Osteoblast (primary cell): ENCODE measurements around the gene PDCD1LG2. TPM values are rescaled to one million over a fixed set of nuclear protein-coding genes. Genes with fewer than 3 reads are reported as not detected.
A peak's percentile ranks its signal among the peaks of the same experiment; 100 is the strongest.

Experiments used
- DNase-seq: peaks from one replicate; pipeline ENCODE4 v3.0.0; 2011; ENCODE audit warnings: low spot score, mixed read lengths; ENCODE audit not compliant: insufficient read length; ENCODE audit errors: missing footprints
- H2AFZ ChIP-seq: 2 replicates; pipeline ENCODE4 v1.6.0; 2011; ENCODE audit warnings: mild to moderate bottlenecking, low read length
- H3K27ac ChIP-seq: 2 replicates; pipeline ENCODE4 v1.5.1; 2011; ENCODE audit warnings: mild to moderate bottlenecking, low read depth, low read length, moderate library complexity
- H3K27me3 ChIP-seq: 2 replicates; pipeline ENCODE4 v1.6.0; 2012; ENCODE audit warnings: mild to moderate bottlenecking, control low read depth, inconsistent platforms, low read length, moderate library complexity; ENCODE audit not compliant: insufficient read depth
- H3K36me3 ChIP-seq: 2 replicates; pipeline ENCODE4 v1.5.1; 2011; ENCODE audit warnings: mild to moderate bottlenecking, low read length, control low read depth, moderate library complexity; ENCODE audit not compliant: insufficient read depth
- H3K4me1 ChIP-seq: 2 replicates; pipeline ENCODE4 v1.5.1; 2011; ENCODE audit warnings: mild to moderate bottlenecking, low read length, control low read depth, moderate library complexity; ENCODE audit not compliant: insufficient read depth
- H3K4me2 ChIP-seq: 2 replicates; pipeline ENCODE4 v1.6.0; 2011; ENCODE audit warnings: mild to moderate bottlenecking, low read length; ENCODE audit not compliant: insufficient read depth
- H3K4me3 ChIP-seq: fragments of 200-600 bp; sonication (generic); 3 replicates; pipeline ENCODE4 v1.5.1; 2012; ENCODE audit warnings: mild to moderate bottlenecking, low read length, inconsistent platforms; ENCODE audit not compliant: insufficient read depth
- H3K79me2 ChIP-seq: 2 replicates; pipeline ENCODE4 v1.6.0; 2012; ENCODE audit warnings: mild to moderate bottlenecking, low read length, control low read depth, inconsistent platforms; ENCODE audit not compliant: insufficient read depth
- H3K9me3 ChIP-seq: 2 replicates; pipeline ENCODE4 v1.5.1; 2011; ENCODE audit warnings: low read depth, low read length, control low read depth
- H4K20me1 ChIP-seq: 2 replicates; pipeline ENCODE4 v1.6.0; 2012; ENCODE audit warnings: mild to moderate bottlenecking, low read length, control low read depth; ENCODE audit not compliant: insufficient read depth
- total RNA-seq: library from RNA; depleted of rRNA; stranded (reverse); fragments of >200 nt; gene quantifications from 2 replicates; pipeline ENCODE4 v1.2.3, GENCODE V29; 2012
- TF ChIP-seq, protein P1 (sequence below): IDR thresholded peaks from 2 replicates; pipeline ENCODE4 v1.5.1; 2011; ENCODE audit warnings: mild to moderate bottlenecking, low read depth, low read length, moderate library complexity; ENCODE audit errors: extremely low read depth

Gene PDCD1LG2
- total RNA-seq, 1 donor = 4.7 TPM

DNA sequence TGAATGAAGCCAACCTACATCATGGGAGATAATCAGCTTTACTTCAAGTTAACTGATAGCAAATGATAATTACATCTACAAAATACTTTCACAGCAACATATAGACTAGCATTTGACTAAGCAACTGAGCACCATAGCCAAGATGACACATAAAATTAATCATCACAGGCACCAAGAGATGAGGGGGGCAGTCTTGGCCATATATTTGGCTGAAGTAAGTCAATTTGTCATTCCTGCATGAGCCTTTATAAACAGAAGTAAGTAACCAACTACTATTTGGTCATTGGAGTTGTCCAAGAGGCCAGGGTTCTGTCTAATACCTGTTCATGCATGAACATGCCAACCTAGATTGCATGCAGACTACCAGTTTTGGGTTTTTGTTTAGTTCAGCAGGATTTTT lies 53.6 kb downstream of the PDCD1LG2 start:
- Histone ChIP-seq H3K36me3 (peaks cover 13% of the 10 kb centered on the region), H3K4me1 (peaks cover 13% of the 10 kb centered on the region), H3K9me3 (no peaks in the 10 kb centered on the region), H3K4me3 (no peak overlapping the region), H3K27ac (peak overlapping the region; percentile 21), H4K20me1 (no peaks in the 10 kb centered on the region), H2AFZ (no peak overlapping the region), H3K4me2 (no peak overlapping the region), H3K27me3 (no peaks in the 10 kb centered on the region), H3K79me2 (no peaks in the 10 kb centered on the region)
- peak; percentile 71 for DNase-seq
- TF ChIP-seq, protein P1, sequence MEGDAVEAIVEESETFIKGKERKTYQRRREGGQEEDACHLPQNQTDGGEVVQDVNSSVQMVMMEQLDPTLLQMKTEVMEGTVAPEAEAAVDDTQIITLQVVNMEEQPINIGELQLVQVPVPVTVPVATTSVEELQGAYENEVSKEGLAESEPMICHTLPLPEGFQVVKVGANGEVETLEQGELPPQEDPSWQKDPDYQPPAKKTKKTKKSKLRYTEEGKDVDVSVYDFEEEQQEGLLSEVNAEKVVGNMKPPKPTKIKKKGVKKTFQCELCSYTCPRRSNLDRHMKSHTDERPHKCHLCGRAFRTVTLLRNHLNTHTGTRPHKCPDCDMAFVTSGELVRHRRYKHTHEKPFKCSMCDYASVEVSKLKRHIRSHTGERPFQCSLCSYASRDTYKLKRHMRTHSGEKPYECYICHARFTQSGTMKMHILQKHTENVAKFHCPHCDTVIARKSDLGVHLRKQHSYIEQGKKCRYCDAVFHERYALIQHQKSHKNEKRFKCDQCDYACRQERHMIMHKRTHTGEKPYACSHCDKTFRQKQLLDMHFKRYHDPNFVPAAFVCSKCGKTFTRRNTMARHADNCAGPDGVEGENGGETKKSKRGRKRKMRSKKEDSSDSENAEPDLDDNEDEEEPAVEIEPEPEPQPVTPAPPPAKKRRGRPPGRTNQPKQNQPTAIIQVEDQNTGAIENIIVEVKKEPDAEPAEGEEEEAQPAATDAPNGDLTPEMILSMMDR = no peak

DNA sequence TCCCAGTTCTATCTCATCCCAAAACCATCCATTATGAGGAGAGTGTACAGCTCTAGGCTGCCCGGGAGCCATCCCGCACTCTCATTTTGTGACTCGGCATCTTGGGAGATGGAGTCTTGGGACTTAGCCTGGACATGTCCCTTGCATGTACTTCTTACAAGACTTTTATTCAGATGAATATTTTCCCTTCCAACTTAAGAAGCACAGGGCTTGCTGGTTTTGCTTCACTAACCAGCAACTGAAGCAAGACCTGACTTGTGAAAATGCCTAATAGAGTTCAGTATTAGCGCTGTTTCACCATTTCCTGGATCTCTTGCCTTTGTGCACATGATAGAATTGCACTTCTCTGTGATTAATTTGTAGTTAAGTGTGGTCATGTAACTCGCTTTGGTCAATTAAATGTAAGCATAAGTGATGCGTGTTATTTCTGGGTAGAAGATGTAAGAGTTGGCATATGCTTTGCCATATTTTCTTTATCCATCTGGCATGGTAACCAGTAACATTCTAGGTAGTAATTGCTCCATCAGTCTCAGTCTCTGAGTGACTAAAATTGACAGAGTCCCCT lies 55.8 kb downstream of the PDCD1LG2 start:
- H3K4me3 ChIP-seq = no peak overlapping the region
- no peak overlapping the region for H2AFZ ChIP-seq
- no peaks in the 10 kb centered on the region for H4K20me1 ChIP-seq
- H3K9me3 ChIP-seq = no peaks in the 10 kb centered on the region
- H3K27me3 ChIP-seq = no peaks in the 10 kb centered on the region
- no peak overlapping the region for H3K27ac ChIP-seq
- TF ChIP-seq, protein P1 = no peak
- H3K36me3 ChIP-seq = peaks cover 5% of the 10 kb centered on the region
- H3K4me2 ChIP-seq = no peak overlapping the region
- H3K4me1 ChIP-seq = peaks cover 13% of the 10 kb centered on the region
- DNase-seq = no peak
- no peaks in the 10 kb centered on the region for H3K79me2 ChIP-seq

DNA sequence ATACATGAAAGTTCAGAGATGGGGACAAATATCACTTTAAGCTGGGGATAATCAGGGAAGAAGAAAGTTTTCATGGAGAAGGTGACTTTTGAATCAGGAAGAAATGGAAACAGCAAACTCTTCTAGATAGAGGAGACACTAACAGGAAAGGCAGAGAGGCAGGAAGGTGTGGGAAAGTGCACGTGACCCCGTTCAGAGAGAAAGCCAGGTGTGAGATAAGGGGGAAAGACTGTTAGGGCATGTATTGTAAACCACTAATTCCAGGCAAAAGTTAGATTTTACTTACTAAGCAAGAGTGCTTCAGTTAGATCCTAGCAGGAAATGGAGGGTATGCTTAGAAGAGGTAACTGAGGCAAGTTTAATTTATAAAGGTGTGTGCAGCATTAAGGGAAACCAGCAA lies 58.5 kb downstream of the PDCD1LG2 start:
- no peak for DNase-seq
- Histone ChIP-seq H2AFZ (no peak overlapping the region), H3K27me3 (no peaks in the 10 kb centered on the region)

DNA sequence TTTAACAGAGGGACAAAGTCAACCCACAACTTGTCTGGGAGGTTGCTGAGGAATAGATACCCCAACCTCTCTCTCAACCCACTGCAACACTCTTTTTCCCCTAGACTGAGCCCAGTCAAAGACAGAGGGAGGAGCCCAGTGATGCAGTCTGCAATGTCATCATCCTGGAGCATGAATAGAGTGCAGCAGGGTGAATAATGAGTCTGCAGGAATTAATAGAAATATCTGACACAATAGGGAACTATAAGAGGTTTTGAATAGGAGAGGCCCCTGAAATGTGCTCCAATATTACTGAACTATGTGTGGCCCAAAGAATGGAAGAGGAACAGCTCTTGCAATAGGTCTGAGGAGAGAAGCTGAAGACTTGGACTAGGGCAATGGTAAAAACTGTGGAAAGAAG lies 59.1 kb downstream of the PDCD1LG2 start:
- Histone ChIP-seq H3K4me3 (no peak overlapping the region), H3K4me2 (no peak overlapping the region), H4K20me1 (no peaks in the 10 kb centered on the region), H3K79me2 (no peaks in the 10 kb centered on the region), H2AFZ (peak overlapping the region; percentile 16), H3K36me3 (peaks cover 14% of the 10 kb centered on the region), H3K9me3 (no peaks in the 10 kb centered on the region), H3K27me3 (no peaks in the 10 kb centered on the region), H3K27ac (no peak overlapping the region), H3K4me1 (peaks cover 1% of the 10 kb centered on the region)
- DNase-seq = no peak
- TF ChIP-seq, protein P1 = no peak

More for the DNA sequence above, 58.5 kb downstream of the PDCD1LG2 start:
- no peak overlapping the region for H3K27ac ChIP-seq
- no peaks in the 10 kb centered on the region for H3K9me3 ChIP-seq
- no peak overlapping the region for H3K4me2 ChIP-seq
- peaks cover 14% of the 10 kb centered on the region for H3K36me3 ChIP-seq
- H4K20me1 ChIP-seq = no peaks in the 10 kb centered on the region
- TF ChIP-seq, protein P1 = no peak
- H3K4me1 ChIP-seq = peaks cover 6% of the 10 kb centered on the region
- H3K4me3 ChIP-seq = no peak overlapping the region
- no peaks in the 10 kb centered on the region for H3K79me2 ChIP-seq
